Neural progenitor cell (in vitro differentiated cells): ENCODE data around the gene PLEKHB2. TPM values are rescaled to one million over a fixed set of nuclear protein-coding genes. Genes with fewer than 3 reads are reported as not detected.

ENCODE experiments used
- DNase-seq: peaks from one replicate; pipeline ENCODE4 v3.0.0-alpha.2; 2016; ENCODE audit warnings: low spot score
- H2AFZ ChIP-seq: fragments of 200-600 bp; sonication (generic); replicated peaks from 2 replicates; pipeline ENCODE4 v1.6.1; 2016; ENCODE audit warnings: antibody characterized with exemption
- H3F3A ChIP-seq: fragments of 200-600 bp; sonication (generic); 2 replicates; pipeline ENCODE4 v1.6.1; 2016; ENCODE audit warnings: antibody characterized with exemption, low read depth
- H3K27ac ChIP-seq: fragments of 200-600 bp; sonication (generic); 2 replicates; pipeline ENCODE4 v1.5.1; 2016; ENCODE audit warnings: mild to moderate bottlenecking
- H3K27me3 ChIP-seq: fragments of 200-600 bp; sonication (generic); 2 replicates; pipeline ENCODE4 v1.6.1; 2016; ENCODE audit warnings: mild to moderate bottlenecking, moderate library complexity
- H3K36me3 ChIP-seq: fragments of 200-600 bp; sonication (generic); 2 replicates; pipeline ENCODE4 v1.5.1; 2016
- H3K4me1 ChIP-seq: fragments of 200-600 bp; sonication (generic); 2 replicates; pipeline ENCODE4 v1.6.1; 2016; ENCODE audit warnings: mixed run types
- H3K4me2 ChIP-seq: fragments of 200-600 bp; sonication (generic); 2 replicates; pipeline ENCODE4 v1.6.1; 2016
- H3K4me3 ChIP-seq: fragments of 200-600 bp; sonication (generic); 2 replicates; pipeline ENCODE4 v1.5.1; 2016
- H3K79me2 ChIP-seq: fragments of 200-600 bp; sonication (generic); 2 replicates; pipeline ENCODE4 v1.6.1; 2016; ENCODE audit warnings: low read depth
- H3K9ac ChIP-seq: fragments of 200-600 bp; sonication (generic); 2 replicates; pipeline ENCODE4 v1.6.1; 2016
- H3K9me3 ChIP-seq: fragments of 200-600 bp; sonication (generic); 2 replicates; pipeline ENCODE4 v1.5.1; 2016; ENCODE audit warnings: low read depth
- H4K20me1 ChIP-seq: fragments of 200-600 bp; sonication (generic); 2 replicates; pipeline ENCODE4 v1.6.1; 2016; ENCODE audit warnings: low read depth
- H3K27ac Mint-ChIP-seq: 3 replicates; pipeline ENCODE4 v1.8.0; 2021; ENCODE audit warnings: mixed read lengths
- H3K27me3 Mint-ChIP-seq: 2 replicates; pipeline ENCODE4 v1.8.0; 2022; ENCODE audit warnings: low read depth, mild to moderate bottlenecking, inconsistent platforms, moderate library complexity, mixed read lengths; ENCODE audit not compliant: insufficient read depth
- H3K36me3 Mint-ChIP-seq: 3 replicates; pipeline ENCODE4 v1.8.0; 2021; ENCODE audit warnings: mixed read lengths
- H3K4me1 Mint-ChIP-seq: 3 replicates; pipeline ENCODE4 v1.8.0; 2021; ENCODE audit warnings: mixed read lengths
- H3K4me3 Mint-ChIP-seq: 3 replicates; pipeline ENCODE4 v1.8.0; 2021; ENCODE audit warnings: mild to moderate bottlenecking, moderate library complexity, mixed read lengths
- H3K9me3 Mint-ChIP-seq: 3 replicates; pipeline ENCODE4 v1.8.0; 2020; ENCODE audit warnings: mixed read lengths
- CTCF ChIP-seq: fragments of 200-600 bp; sonication (generic); IDR thresholded peaks from 2 replicates; pipeline ENCODE4 v1.5.1; 2017; ENCODE audit warnings: antibody characterized with exemption, mild to moderate bottlenecking
- EZH2 ChIP-seq: fragments of 200-600 bp; sonication (generic); IDR thresholded peaks from 2 replicates; pipeline ENCODE4 v1.6.1; 2017; ENCODE audit warnings: antibody characterized with exemption, mild to moderate bottlenecking, moderate library complexity
- EZH2phosphoT487 ChIP-seq: fragments of 200-600 bp; sonication (generic); IDR thresholded peaks from 2 replicates; pipeline ENCODE4 v1.6.1; 2017; ENCODE audit warnings: antibody characterized with exemption
- total RNA-seq: library from RNA; depleted of rRNA; stranded (reverse); fragments of >200 nt; gene quantifications from 2 replicates; pipeline ENCODE4 v1.2.3, GENCODE V29; 2015; ENCODE audit warnings: low replicate concordance

The PLEKHB2 gene
- total RNA-seq, 1 donor from 2014 or later = 57.4 TPM

GRCh38 chr2:131093006-131093695 is 12.0 kb upstream of the PLEKHB2 start, which contains the start of gene FAM168B:
TSS of gene FAM168B (minus strand) at chr2:131093460. CDS start at chr2:131082646, 10,814 bp downstream.
- peaks cover 2% of the 10 kb centered on the region for H3K36me3 ChIP-seq
- peaks cover 41% of the 10 kb centered on the region for H4K20me1 ChIP-seq
- peak; percentile 96 for DNase-seq
- no peaks in the 10 kb centered on the region for H3K27me3 ChIP-seq
- peaks cover 14% of the 10 kb centered on the region for H3K36me3 Mint-ChIP-seq
- H3K27me3 Mint-ChIP-seq = peaks cover 2% of the 10 kb centered on the region
- H3K9me3 ChIP-seq = no peaks in the 10 kb centered on the region
- H3K27ac ChIP-seq = peak within 1 kb of the TSS; percentile 97
- peak within 1 kb of the TSS; percentile 95 for H3K4me3 Mint-ChIP-seq
- H3K4me1 Mint-ChIP-seq = peaks cover 8% of the 10 kb centered on the region
- H2AFZ ChIP-seq = peak within 1 kb of the TSS; percentile 94
- peak within 1 kb of the TSS; percentile 84 for H3K9ac ChIP-seq
- TF ChIP-seq CTCF (no peak), EZH2phosphoT487 (no peak), EZH2 (no peak)
- peak within 1 kb of the TSS; percentile 95 for H3K4me2 ChIP-seq
- peak within 1 kb of the TSS; percentile 96 for H3K27ac Mint-ChIP-seq
- H3K9me3 Mint-ChIP-seq = no peaks in the 10 kb centered on the region
- H3K4me3 ChIP-seq = peak within 1 kb of the TSS; percentile 67
- peaks cover 13% of the 10 kb centered on the region for H3F3A ChIP-seq
- H3K79me2 ChIP-seq = peaks cover 47% of the 10 kb centered on the region
- H3K4me1 ChIP-seq = peaks cover 3% of the 10 kb centered on the region

- no peaks in the 10 kb centered on the region for H3K27me3 ChIP-seq
- H4K20me1 ChIP-seq = peaks cover 37% of the 10 kb centered on the region
- Mint-ChIP-seq H3K36me3 (peaks cover 10% of the 10 kb centered on the region), H3K9me3 (no peaks in the 10 kb centered on the region), H3K4me1 (peaks cover 8% of the 10 kb centered on the region), H3K4me3 (peak overlapping the region; percentile 95), H3K27me3 (peaks cover 2% of the 10 kb centered on the region), H3K27ac (peak overlapping the region; percentile 96)
- DNase-seq = peak; percentile 83
- H3K4me1 ChIP-seq = peaks cover 3% of the 10 kb centered on the region
- H3K9me3 ChIP-seq = no peaks in the 10 kb centered on the region
- TF ChIP-seq EZH2phosphoT487 (no peak), CTCF (no peak), EZH2 (no peak)
- peak overlapping the region; percentile 65 for H3K9ac ChIP-seq
- H3K79me2 ChIP-seq = peaks cover 40% of the 10 kb centered on the region
- no peaks in the 10 kb centered on the region for H3K36me3 ChIP-seq
- peaks cover 13% of the 10 kb centered on the region for H3F3A ChIP-seq
- peak overlapping the region; percentile 95 for H3K4me2 ChIP-seq
- peak overlapping the region; percentile 94 for H2AFZ ChIP-seq
- peak overlapping the region; percentile 67 for H3K4me3 ChIP-seq
- peak overlapping the region; percentile 97 for H3K27ac ChIP-seq
Observed at GRCh38 chr2:131093696-131094462, 11.3 kb upstream of the PLEKHB2 start.

- DNase-seq = no peak
- Histone ChIP-seq H4K20me1 (peaks cover 30% of the 10 kb centered on the region), H3K9me3 (no peaks in the 10 kb centered on the region), H3K4me3 (peak overlapping the region; percentile 67), H3K79me2 (peaks cover 32% of the 10 kb centered on the region), H3K36me3 (no peaks in the 10 kb centered on the region), H3K27ac (no peak overlapping the region), H3F3A (peaks cover 13% of the 10 kb centered on the region), H3K27me3 (no peaks in the 10 kb centered on the region), H3K4me1 (peaks cover 3% of the 10 kb centered on the region), H3K4me2 (peak overlapping the region; percentile 95), H2AFZ (no peak overlapping the region), H3K9ac (no peak overlapping the region)
- TF ChIP-seq EZH2phosphoT487 (no peak), EZH2 (no peak), CTCF (no peak)
- H3K27ac Mint-ChIP-seq = no peak overlapping the region
- H3K9me3 Mint-ChIP-seq = no peaks in the 10 kb centered on the region
- peaks cover 2% of the 10 kb centered on the region for H3K27me3 Mint-ChIP-seq
- H3K36me3 Mint-ChIP-seq = peaks cover 8% of the 10 kb centered on the region
- H3K4me1 Mint-ChIP-seq = peaks cover 8% of the 10 kb centered on the region
- peak overlapping the region; percentile 95 for H3K4me3 Mint-ChIP-seq
Observed at GRCh38 chr2:131094463-131095281, 10.5 kb upstream of the PLEKHB2 start.
